GM12878 (cell line): ENCODE measurements around the gene PELI2.

ENCODE experiments used
- BRCA1 ChIP-seq: IDR thresholded peaks from 2 replicates; pipeline ENCODE4 v1.6.1; 2011; ENCODE audit warnings: low read depth, low read length, improper control_type of control experiment
- CHD1 ChIP-seq: IDR thresholded peaks from 2 replicates; pipeline ENCODE4 v1.6.1; 2012; ENCODE audit warnings: low read depth, low read length, improper control_type of control experiment
- CTCF ChIP-seq, 3 experiments: IDR thresholded peaks in 2 of 3; conservative IDR thresholded peaks in 1 of 3; 2 replicates each; pipeline ENCODE4 v1.5.1; 2011; ENCODE audit warnings: low read depth in 3 of 3, low read length in 3 of 3, mild to moderate bottlenecking in 3 of 3, control low read depth in 2 of 3, moderate library complexity in 2 of 3, inconsistent platforms in 1 of 3, mixed read lengths in 1 of 3; ENCODE audit not compliant: control insufficient read depth in 2 of 3, insufficient read depth in 1 of 3; ENCODE audit errors: extremely low read depth in 1 of 3
- EGR1 ChIP-seq, 2 experiments: IDR thresholded peaks; 1 replicate in 1 of 2; 2 replicates in 1 of 2; pipeline ENCODE4 v1.6.1; 2011 to 2012; ENCODE audit warnings: low read depth in 2 of 2, low read length in 2 of 2, borderline replicate concordance in 1 of 2, mild to moderate bottlenecking in 1 of 2, moderate library complexity in 1 of 2
- HDAC6 ChIP-seq: fragments of 200-600 bp; sonication (generic); IDR thresholded peaks from one replicate; pipeline ENCODE4 v1.8.0; 2017; ENCODE audit warnings: antibody characterized with exemption; ENCODE audit not compliant: unreplicated experiment
- POLR2A ChIP-seq: IDR thresholded peaks from 2 replicates; pipeline ENCODE4 v1.6.1; 2011; ENCODE audit warnings: low read depth, mild to moderate bottlenecking, low read length
- POLR2AphosphoS5 ChIP-seq: IDR thresholded peaks from 2 replicates; pipeline ENCODE4 v1.6.1; 2011; ENCODE audit warnings: mild to moderate bottlenecking, low read length, inconsistent platforms
- RAD21 ChIP-seq: IDR thresholded peaks from 2 replicates; pipeline ENCODE4 v1.6.1; 2011; ENCODE audit warnings: mild to moderate bottlenecking, low read depth, low read length, moderate library complexity; ENCODE audit not compliant: insufficient read depth
- RFX5 ChIP-seq: IDR thresholded peaks from 2 replicates; pipeline ENCODE4 v1.6.1; 2011; ENCODE audit warnings: low read depth, low read length, improper control_type of control experiment
- SPI1 ChIP-seq: IDR thresholded peaks from 2 replicates; pipeline ENCODE4 v1.6.1; 2011; ENCODE audit warnings: low read depth, mild to moderate bottlenecking, low read length, moderate library complexity, borderline replicate concordance; ENCODE audit not compliant: insufficient read depth
- ZBTB33 ChIP-seq: fragments of 450-650 bp; IDR thresholded peaks from 2 replicates; pipeline ENCODE4 v1.6.1; 2017; ENCODE audit warnings: mild to moderate bottlenecking

- TF ChIP-seq CHD1: no peak
- TF ChIP-seq POLR2A: no peak
- TF ChIP-seq POLR2AphosphoS5: no peak
- TF ChIP-seq CTCF (IDR thresholded peaks at IDR 0.05 in 2 of 3, conservative IDR thresholded peaks at IDR 0.05 in 1 of 3; ENCODE audit: control insufficient read depth in 2 of 3, extremely low read depth in 1 of 3, insufficient read depth in 1 of 3, low read depth in 3 of 3, low read length in 3 of 3): no peak
- TF ChIP-seq HDAC6: no peak
- no peak for TF ChIP-seq ZBTB33
- no peak for TF ChIP-seq BRCA1
- no peak for TF ChIP-seq EGR1 (IDR thresholded peaks at IDR 0.05; ENCODE audit: borderline replicate concordance in 1 of 2, low read depth in 2 of 2, low read length in 2 of 2)
- no peak for TF ChIP-seq RFX5
- no peak for TF ChIP-seq RAD21
- no peak for TF ChIP-seq SPI1
Observed at GRCh38 chr14:56322531-56322930, 204.3 kb downstream of the PELI2 start.
